NCI-H1417 treated with DMSO at 0.1 percent for 48 hours (cell line): ENCODE data around the gene TXN2.
A peak's percentile ranks its signal among the peaks of the same experiment; 100 is the strongest.
"Not testable (repeated sequence)": the region's sequence is repeated elsewhere in the genome, so short reads cannot be mapped to it uniquely, and the experiment has no call there.

Experiments
- DNase-seq: peaks from one replicate; lab custom pipeline; 2025; lab: John Stamatoyannopoulos, UW

TXN2 gene

DNA sequence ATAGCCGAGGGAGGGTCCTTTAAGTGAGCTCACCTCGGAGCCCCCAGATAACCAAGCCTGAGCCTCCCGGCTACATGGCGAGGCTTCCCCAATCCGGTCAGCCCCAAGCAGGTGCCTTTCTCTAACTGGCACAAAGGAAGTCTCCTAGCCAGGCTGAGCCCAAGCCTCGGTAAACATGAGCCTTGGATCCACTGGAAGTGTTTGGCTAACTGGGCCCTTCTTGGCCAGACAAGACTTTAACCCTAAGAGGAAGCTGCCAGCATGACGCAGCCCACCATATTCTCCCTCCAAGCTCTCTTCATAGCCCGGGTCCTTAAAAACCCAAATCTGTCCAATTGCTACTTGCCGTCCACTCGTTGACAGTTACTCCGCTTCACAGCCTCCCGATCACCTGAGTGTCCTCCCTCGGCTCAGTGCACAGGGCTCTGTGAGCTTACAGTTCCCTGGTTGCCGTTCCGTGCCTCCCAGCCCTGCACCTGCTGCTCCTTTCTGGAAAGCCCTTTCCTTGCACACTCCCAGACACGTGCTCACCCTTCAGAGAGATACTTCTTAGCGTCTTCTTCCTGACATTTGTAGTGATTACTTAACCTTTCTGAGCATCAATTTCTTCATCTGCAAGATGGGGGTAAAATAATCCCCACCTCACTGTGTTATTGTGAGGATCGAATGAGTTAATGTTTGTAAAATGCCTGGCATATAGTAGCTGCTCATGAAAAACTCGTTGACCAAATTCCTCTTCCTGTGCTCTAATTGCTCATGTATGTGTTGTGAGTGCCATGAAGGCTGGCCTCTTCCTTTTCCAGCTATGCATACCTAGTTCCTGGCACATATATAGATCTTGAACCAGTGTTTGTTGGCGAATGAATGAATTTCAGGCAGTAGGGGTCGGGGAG, 25.6 kb downstream of the TXN2 start:
- DNase-seq, result no peak

GRCh38 chr22:36454916-36455570, 26.4 kb downstream of the TXN2 start:
- peak; percentile 55 for DNase-seq

- no peak for DNase-seq
Measured at GRCh38 chr22:36453855-36454378, 27.5 kb downstream of the TXN2 start.

DNA sequence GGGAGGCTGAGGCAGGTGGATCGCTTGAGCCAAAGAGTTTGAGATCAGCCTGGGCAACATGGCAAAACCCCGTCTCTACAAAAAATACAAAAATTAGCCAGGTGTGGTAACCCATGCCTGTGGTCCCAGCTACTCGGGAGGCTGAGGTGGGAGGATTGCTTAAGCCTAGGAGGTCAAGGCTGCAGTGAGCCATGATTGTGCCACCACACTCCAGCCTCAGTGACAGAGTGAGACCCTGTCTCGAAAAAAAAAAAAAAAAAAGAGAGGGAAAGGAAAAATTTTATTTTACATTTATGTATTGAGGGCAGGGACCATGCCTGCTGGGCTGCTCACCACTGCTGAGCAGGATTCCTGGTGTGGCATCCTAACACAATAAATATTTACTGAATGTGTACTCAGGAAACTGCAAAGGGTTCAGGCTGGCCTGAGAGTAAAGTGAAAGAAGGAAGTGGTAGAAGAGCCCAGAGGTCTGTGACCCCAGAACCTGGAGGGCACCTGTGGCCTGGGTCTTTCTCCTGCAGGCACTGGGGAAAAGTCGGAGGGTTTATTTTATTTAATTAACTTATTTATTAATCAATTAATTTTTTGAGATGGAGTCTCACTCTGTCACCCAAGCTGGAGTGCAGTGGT, 28.3 kb downstream of the TXN2 start:
- not testable (repeated sequence) for DNase-seq

DNA sequence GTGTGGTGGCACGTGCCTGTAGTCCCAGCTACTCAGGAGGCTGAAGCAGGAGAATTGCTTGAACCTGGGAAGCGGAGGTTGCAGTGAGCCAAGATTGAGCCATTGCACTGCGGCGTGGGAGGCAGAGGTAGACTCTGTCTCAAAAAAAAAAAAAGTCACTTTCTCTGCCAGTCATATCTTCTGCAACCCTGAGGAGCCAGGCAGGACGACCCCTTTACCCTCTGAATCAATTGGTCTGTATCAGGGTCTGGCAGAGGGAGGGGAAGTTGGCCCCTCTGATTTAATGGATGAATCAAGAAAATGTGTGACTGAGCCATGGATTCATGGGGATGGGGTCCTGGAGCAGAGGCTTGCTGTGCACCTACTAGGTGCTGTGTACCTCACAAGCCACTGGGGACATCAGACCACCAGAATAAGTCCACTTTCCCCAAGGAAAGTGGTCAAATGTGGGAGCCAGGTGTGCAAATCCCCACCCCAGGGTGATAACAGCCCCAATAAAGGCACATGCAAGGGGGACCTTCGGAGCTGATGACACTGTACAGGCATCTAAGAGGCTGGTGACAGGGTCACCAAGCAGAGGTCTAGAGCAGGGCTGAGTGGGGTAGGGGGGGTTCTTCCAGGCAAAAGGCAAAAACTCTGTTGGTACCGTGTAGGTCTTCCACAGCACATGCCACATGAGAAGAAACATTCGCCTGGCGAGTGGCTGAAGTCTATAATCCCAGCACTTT, 29.0 kb downstream of the TXN2 start:
- no peak for DNase-seq

GRCh38 chr22:36450923-36451322, 30.5 kb downstream of the TXN2 start:
- not testable (repeated sequence) for DNase-seq

GRCh38 chr22:36449596-36450175, 31.8 kb downstream of the TXN2 start:
- no peak for DNase-seq

DNA sequence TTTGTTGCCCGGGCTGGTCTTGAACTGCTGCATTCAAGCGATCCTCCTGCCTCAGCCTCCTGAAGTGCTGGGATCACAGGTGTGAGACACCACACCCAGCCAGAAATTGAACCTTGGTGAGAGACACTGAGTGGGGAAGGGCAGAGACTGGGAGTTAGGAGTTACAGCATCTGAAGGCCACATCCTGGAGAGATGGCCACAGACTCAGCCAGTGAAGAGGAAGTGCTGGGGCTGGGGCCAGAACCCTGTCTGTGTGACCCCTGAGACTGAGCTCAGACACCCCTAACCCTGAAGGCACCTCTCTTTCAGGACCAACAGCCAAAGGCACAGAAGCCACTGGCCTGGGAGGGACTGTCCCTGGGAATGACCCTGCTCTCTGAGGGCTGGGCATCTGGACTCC, 33.8 kb downstream of the TXN2 start:
- DNase-seq, result no peak

DNA sequence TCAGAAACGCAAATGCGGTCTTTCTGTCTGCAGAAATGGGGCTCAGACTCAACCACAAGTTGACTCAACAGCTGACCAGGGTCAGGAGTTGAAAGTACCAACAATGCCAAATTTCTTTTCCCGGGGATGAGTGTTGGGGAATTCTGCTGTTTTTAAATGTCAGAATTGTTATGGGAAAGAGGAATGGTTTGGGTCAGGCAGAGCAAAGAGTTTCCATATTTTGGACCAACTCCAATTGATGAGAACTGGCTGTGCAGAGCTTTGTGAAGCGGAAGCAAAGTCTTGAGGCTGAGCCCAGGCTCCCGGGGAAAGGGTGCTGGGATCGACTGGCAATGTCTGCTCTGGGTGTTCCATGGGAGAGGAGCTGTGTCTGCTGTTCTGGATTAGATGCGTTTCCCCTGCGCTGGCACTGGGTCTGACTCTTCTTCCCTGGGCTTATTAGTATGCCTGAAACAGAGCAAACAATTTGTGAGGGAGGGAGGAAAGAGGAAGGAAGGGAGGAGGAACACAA, 36.2 kb downstream of the TXN2 start:
- no peak for DNase-seq

DNA sequence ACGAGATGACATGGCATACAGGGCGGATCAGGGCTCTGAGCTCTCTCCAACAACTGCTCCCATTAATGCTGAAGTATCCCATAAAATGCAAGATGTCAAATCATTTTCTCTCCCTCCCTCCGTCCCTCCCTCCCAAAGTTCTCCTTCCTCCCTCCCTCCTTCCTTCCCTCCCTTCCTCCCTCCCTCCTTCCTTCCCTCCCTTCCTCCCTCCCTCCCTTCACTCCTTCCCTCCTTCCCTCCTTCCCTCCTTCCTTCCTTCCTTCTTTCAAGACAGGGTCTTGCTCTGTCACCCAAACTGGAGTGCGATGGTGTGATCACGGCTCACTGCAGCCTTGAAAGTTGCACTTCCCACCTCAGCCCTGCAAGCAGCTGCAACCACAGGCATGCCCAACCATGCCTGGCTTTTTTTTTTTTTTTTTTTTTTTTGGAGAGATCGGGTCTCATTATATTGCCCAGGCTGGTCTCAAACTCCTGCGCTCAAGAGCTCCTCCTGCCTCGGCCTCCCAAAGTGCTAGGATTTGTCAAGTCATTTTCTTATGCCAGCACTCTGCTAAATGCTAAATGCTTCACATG, 38.2 kb downstream of the TXN2 start:
- no peak for DNase-seq

- no peak for DNase-seq
Measured at GRCh38 chr22:36442506-36443197, 38.8 kb downstream of the TXN2 start.

DNA sequence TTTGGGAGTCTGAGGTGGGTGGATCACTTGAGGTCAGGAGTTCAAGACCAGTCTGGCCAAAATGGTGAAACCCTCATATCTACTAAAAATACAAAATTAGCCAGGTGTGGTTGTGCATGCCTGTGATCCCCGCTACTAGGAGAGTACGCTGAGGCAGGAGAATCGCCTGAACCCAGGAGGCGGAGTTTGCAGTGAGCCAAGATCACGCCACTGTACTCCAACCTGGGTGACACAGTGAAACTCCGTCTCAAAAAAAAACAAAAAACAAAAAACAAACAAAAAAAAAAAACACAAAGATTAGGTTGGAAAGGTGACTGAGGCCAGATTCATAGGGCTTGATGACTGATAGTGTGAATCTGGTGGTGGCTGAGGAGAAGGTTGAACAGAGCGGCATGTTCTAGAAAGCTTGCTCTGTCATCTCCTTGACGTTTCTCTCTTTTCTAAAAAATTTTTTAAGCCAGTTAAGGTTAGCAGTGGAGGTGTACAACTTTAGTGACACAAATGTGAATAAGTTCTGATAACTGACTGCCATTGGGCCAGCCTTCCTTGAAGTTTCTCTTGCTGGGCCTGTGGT, 40.9 kb downstream of the TXN2 start:
- no peak for DNase-seq

DNA sequence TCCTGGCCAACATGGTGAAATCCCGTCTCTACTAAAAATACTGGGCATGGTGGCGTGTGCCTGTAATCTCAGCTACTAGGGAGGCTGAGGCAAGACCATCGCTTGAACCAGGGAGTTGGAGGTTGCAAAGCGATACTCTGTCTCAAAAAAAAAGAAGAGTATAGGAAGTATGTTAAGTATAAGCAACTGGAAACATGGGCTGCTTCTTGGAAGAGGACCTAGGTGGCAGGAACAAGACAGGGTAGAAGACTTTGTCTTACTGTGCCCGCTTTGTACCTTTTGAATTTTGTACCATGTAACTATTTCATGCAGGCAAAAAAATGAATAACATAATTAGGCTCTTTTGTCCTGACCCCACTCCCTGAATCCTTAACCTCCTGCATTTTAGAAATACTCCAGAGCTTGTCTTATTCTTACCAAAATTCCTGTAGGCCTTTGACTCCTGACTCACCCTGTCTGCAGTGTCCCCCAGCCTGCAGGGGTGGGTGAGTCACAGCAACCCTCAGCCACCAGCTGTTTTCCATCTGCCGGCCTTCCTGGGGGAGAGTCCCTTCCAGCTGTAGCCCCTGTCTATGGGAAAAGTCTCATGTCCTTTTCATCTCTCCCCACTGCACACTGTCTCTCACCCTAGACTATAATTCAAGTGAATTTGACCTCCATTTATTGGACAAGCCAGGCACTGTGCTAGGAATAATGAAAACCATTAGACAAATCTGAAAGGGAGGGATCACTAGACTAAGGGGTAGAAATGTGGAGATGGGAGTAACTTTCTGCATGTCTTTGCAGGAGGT, 41.8 kb downstream of the TXN2 start:
- DNase-seq, result no peak

DNA sequence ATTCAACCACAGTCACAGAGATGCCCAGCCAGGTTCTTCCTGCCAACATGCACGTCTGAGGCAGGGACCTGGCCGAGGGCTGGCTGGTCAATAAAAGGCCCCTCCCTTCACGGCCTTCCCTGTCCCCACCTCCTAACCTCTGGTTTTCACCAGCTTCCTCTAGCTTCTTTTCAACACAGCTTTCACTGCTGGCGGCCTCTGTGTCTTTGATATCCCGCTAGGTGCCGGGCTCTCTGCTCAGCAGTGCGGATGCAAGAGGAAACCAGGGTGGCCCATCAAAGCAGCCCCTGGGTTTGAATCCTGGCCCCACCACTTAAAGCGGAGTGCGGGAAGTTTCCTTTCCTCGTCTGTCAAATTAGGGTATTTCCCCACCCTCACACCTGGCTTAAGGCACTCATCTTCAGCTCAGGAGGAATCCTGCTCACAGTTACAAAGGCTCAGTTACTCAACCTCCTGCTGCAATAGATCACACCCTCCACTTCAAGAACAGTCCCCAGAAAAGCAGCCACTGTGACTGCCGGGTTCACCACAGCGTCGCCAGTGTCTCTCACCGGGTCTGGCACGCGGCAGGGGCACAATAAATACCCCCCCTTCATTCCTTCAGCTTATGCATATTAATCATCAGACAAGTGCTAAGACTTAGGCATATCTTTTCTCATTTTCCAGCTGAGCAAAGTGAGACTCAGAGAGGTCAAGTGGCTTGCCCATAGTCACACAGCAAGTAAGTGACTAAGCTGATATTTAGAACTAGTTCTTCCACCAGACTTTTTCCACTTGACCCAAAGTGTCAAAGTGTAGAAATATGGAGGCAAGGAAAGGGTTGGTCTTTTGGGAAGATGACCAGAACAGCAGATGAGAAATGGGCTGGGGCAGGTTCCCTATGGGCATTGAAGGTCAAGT, 45.7 kb downstream of the TXN2 start:
- no peak for DNase-seq

DNA sequence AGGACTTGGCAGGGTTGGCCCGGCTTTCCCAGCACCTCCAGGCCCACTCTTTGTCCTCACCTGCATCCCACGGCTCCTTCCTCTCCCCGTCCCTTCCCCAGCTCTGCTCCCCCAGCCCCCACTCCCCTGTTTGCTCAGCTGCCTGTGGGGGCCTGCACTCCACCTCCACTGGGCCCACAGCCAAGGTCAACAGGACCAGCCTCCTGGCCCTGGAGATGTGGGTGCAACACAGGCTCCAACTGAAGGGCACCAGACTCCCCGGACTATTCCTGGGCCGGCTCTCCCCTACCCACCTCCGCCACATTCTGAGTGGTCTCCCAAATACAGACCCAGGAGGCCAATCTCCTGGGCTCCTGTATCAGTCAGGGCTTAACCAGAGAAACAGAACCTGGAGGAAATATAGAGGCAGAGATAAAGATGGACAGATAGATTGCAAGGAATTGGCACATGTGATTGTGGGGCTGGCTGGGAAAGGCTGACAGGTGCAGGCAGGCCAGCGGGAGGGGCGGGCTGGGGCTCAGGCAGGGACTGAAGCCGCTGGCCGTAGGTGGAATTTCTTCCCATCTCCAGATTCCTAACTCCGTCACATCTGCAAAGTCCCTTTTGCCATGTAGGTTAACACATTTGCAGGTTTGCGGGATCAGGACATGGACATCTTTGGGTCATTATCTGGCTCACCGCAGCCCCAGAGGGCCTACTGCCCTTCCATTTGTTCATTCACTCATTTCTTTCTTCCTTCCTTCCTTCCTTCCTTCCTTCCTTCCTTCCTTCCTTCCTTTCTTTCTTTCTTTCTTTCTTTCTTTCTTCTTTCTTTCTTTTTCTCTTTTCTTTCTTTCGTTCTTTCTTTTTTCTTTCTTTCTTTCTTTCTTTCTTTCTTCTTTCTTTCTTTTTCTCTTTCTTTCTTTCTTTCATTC, 47.9 kb downstream of the TXN2 start:
- DNase-seq, result peak; percentile 66

DNA sequence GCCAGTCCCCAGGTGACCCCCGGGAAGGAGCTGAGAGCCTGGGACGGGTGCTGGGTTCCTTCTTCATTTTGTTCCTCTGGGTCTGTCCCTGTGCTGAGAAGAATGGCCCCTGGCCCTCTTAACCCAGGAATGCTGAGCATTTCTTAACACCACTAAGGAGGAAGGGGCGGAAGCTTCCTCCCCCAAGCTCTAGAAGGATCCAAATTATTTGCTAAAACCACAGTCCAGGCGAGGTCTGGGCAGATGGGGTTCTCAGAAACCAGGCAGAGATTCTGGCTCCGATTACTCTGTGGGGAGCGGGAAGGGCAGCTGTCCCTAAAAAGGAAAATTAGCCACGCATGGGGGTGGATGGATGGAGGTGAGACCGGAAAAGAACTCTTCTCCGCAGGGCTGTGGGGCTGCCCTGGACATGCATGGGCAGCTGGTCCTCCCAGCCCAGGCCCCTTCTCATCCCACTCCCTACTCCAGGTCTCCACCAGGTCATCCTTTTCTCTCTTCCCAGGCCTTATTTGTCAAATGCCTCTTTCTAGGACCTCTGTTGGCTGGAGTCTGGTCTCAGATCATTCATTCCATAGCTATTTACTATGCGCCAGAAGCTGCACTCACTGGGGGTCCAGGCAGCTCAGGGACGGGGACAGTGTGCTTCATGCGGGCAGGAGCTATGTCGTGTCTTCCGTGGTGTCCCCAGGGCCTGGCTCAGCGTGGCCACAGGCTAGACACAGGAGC, 48.7 kb downstream of the TXN2 start:
- no peak for DNase-seq
